LNCAP (cell line): ENCODE data around the gene SP140.

Experiments used
- TF ChIP-seq, protein P1 (sequence below): fragments of 450-650 bp; IDR thresholded peaks from 2 replicates; pipeline ENCODE4 v1.5.1; 2017; ENCODE audit warnings: mild to moderate bottlenecking

SP140 gene

DNA sequence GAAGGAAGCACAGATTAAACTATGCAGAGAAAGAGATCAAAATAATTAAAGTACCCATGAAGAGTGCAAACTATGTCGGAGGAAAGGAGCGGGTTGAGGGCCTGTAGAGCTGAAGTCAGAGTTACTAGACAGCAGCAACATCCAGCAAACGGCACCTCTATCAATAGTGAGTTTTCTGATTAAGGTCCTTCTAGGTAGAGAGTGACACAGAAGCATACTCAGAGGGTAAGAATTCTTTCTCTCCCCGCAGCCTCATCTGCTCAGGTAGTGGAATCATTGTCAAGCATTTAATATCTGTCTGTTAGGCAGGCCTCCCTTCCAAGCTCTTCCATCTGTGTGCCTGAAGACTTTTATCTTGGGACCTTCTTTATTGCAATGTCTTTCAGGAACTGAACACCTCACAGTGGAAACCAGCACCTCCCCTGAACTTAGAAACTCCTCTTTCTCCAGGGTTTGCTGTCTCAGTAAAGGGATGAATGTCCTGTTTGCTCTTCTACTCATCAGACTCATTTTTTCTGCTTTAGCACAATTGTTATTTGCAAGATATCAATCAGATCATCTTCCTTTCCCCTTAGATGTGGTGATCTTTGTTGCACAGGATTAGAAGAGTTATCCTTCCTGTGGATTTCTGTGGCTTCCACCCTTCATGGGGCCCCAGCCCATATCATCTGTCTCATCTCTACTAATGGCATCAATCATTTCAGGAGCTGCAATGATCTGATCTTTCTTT, 28.8 kb downstream of the SP140 start:
- TF ChIP-seq, protein P1, sequence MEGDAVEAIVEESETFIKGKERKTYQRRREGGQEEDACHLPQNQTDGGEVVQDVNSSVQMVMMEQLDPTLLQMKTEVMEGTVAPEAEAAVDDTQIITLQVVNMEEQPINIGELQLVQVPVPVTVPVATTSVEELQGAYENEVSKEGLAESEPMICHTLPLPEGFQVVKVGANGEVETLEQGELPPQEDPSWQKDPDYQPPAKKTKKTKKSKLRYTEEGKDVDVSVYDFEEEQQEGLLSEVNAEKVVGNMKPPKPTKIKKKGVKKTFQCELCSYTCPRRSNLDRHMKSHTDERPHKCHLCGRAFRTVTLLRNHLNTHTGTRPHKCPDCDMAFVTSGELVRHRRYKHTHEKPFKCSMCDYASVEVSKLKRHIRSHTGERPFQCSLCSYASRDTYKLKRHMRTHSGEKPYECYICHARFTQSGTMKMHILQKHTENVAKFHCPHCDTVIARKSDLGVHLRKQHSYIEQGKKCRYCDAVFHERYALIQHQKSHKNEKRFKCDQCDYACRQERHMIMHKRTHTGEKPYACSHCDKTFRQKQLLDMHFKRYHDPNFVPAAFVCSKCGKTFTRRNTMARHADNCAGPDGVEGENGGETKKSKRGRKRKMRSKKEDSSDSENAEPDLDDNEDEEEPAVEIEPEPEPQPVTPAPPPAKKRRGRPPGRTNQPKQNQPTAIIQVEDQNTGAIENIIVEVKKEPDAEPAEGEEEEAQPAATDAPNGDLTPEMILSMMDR = no peak

DNA sequence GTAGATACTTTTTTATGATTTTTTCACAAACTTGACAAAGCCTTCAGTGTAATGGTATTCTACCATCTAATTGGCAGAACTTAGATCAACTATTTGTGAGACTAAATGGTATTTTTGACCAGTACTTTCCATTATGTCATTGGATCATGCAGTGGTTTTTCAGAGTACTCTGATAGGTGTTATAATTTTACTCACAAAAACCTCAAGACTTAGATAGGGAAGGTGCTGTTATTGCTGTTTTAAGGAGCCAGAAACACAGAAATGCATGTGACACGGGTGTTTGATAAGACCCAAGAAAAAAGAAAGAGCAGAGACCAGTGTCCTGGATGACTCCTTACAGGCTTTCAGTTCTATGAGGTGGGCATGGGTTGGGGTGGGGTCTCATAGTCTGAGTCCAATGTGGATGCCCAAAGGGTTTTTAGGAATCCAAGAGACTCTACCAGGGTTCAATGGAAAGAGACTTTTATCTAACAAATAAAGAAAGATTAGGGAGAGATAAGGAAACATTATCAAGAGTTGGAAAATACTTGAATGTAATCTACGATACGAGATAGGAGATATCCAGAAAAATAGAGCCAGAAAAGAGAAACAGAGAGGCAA, 31.3 kb downstream of the SP140 start:
- TF ChIP-seq, protein P1 = no peak

DNA sequence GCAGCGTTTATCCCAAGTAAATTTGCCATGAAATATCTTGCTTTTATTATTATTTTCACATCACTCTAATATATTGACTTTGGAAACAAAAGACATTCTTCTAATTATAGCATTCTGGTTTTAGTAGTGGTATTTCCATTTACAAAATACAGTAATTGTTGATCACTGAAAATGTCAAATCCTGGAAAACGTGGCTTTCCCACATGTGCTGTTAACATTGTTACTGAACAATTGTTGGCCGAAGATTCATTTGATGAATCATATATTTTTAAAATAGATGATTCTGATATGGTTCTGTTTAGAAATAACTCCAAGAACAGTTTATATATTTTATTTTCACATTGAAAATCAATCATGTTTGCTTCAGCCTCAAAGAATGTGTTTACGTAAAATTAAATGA, 32.9 kb downstream of the SP140 start:
- TF ChIP-seq, protein P1 = no peak

DNA sequence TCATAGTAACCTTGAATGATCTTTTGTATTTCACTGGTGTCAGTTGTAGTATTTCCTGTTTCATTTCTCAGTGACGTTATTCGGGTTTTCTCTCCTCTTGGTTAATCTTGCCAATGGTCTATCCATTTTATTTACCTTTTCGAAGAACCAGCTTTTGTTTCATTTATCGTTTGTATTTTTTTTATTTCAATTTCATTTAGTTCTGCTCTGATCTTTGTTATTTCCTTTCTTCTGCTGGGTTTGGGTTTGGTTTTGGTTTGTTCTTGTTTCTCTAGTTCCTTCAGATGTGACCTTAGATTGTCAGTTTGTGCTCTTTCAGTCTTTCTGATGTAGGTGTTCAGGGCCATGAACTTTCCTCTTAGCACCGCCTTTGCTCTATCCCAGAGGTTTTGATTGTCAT, 36.7 kb downstream of the SP140 start:
- TF ChIP-seq, protein P1 = no peak

DNA sequence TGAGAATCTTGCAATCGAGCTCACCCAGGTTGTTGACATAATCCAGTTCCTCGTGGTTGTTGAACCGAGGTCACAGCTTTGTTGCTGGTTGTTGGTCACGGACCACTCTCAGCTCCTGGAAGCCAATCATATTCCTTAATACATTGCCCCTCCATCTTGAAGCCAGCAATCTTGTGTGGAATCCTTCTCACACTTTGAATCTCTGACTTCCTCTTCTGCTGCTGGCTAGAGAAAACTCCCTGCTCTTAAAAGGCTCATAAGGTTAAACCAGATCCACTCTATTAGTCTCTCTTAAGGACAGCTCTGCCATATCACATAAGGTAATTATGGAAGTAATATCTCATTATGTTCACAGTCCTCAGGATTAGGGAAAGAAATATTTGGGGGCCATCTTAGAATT, 41.1 kb downstream of the SP140 start:
- TF ChIP-seq, protein P1 = no peak

DNA sequence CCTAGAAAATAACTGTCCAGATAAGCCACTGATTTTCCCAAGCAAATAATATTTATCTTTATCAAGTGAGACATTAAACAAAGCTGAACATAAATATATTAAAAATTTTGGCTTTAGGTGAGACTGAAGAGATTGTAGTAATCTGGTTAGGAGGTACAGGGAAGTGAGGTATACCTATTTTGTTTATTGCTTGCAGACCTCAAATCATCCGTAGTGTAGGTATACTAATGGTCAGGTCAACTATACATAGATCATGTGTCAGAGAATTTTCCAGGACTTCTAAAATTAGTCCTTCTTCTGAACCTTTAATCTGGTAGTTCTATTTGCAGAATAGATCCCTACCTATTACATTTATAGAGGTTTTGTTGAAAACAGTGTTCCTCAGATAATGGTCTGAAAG, 41.5 kb downstream of the SP140 start:
- TF ChIP-seq, protein P1 = no peak

DNA sequence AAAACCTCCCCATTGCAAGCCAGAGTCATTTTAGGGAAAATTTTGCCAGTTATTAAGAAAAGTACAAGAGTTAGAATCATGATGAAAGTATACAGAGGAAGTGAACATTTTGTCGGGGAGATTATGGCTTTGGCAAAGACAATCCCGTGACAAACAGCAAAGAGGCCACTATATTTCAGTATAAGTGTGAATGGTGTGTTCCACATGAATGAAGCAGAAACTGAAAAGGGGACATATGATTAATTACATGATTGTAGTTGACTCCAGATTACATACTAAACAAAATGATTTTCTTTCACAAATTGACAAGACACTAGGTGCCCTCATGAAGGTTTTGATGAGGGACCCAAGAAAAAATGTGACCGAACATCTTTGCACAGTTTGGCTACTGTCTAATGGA, 42.0 kb downstream of the SP140 start:
- TF ChIP-seq, protein P1 = no peak
